Epidermal melanocyte (primary cell): ENCODE data around the gene VAMP1.
"Not testable (repeated sequence)": the region's sequence is repeated elsewhere in the genome, so short reads cannot be mapped to it uniquely, and the experiment has no call there.

Experiments used
- DNase-seq: peaks from one replicate; pipeline ENCODE4 v3.0.0; 2011; ENCODE audit warnings: low spot score; ENCODE audit not compliant: insufficient read length

Gene VAMP1

GRCh38 chr12:6470375-6471163 is at the start of gene VAMP1:
VAMP1 (minus strand) TSS chr12:6470677; CDS start chr12:6470531, 146 bp downstream.
- DNase-seq = peak; percentile 97

GRCh38 chr12:6520186-6520585 is 49.7 kb upstream of the VAMP1 start:
- DNase-seq = no peak

- DNase-seq = no peak
Observed at GRCh38 chr12:6508087-6508486, 37.6 kb upstream of the VAMP1 start.

GRCh38 chr12:6507102-6507998 is 36.9 kb upstream of the VAMP1 start:
- DNase-seq = no peak

GRCh38 chr12:6500466-6500865 is 30.0 kb upstream of the VAMP1 start:
- DNase-seq = no peak

- DNase-seq = not testable (repeated sequence)
Observed at GRCh38 chr12:6497291-6497690, 26.8 kb upstream of the VAMP1 start.

GRCh38 chr12:6494968-6495367 is 24.5 kb upstream of the VAMP1 start:
- no peak for DNase-seq

- no peak for DNase-seq
Observed at GRCh38 chr12:6494258-6494743, 23.8 kb upstream of the VAMP1 start.

- peak; percentile 87 for DNase-seq
Observed at GRCh38 chr12:6493497-6494257, 23.2 kb upstream of the VAMP1 start, which contains the start of gene NCAPD2. NCAPD2 (plus strand) TSS chr12:6494102; CDS start chr12:6495099, 997 bp downstream.

- DNase-seq = peak; percentile 86
Observed at GRCh38 chr12:6492838-6493496, 22.5 kb upstream of the VAMP1 start, which contains the start of gene MRPL51. MRPL51 (minus strand) TSS chr12:6493262; CDS start chr12:6493136, 126 bp downstream.

GRCh38 chr12:6490673-6491072 is 20.2 kb upstream of the VAMP1 start:
- not testable (repeated sequence) for DNase-seq

GRCh38 chr12:6489449-6489848 is 19.0 kb upstream of the VAMP1 start:
- no peak for DNase-seq

- no peak for DNase-seq
Observed at GRCh38 chr12:6488240-6488639, 17.8 kb upstream of the VAMP1 start.

GRCh38 chr12:6478416-6478815 is 7.9 kb upstream of the VAMP1 start:
- no peak for DNase-seq

GRCh38 chr12:6477601-6478377 is 7.3 kb upstream of the VAMP1 start:
- DNase-seq = not testable (repeated sequence)

GRCh38 chr12:6476489-6476888 is 6.0 kb upstream of the VAMP1 start:
- DNase-seq = peak; percentile 69

GRCh38 chr12:6475233-6475975 is 4.9 kb upstream of the VAMP1 start:
- not testable (repeated sequence) for DNase-seq

GRCh38 chr12:6472491-6472890 is 2.0 kb upstream of the VAMP1 start:
- DNase-seq = no peak

GRCh38 chr12:6471989-6472360 is 1.5 kb upstream of the VAMP1 start:
- no peak for DNase-seq
